NT2/D1 (cell line): ENCODE measurements around the gene C2CD3.

Source experiments
- DNase-seq: peaks from one replicate; pipeline ENCODE4 v3.0.0-alpha.2; 2011; ENCODE audit warnings: low read depth, low spot score
- H3K27me3 ChIP-seq: 2 replicates; pipeline ENCODE4 v1.6.0; 2011; ENCODE audit warnings: mild to moderate bottlenecking; ENCODE audit not compliant: insufficient read length, insufficient read depth
- H3K36me3 ChIP-seq: 2 replicates; pipeline ENCODE4 v1.6.1; 2011; ENCODE audit warnings: mild to moderate bottlenecking, low read length, mixed read lengths; ENCODE audit not compliant: insufficient read depth, insufficient read length
- H3K4me1 ChIP-seq: 2 replicates; pipeline ENCODE4 v1.5.1; 2011; ENCODE audit not compliant: insufficient read depth, insufficient read length
- H3K4me3 ChIP-seq: 2 replicates; pipeline ENCODE4 v1.5.1; 2011; ENCODE audit warnings: low read depth; ENCODE audit not compliant: insufficient read length
- H3K9ac ChIP-seq: 2 replicates; pipeline ENCODE4 v1.6.0; 2011; ENCODE audit warnings: low read depth; ENCODE audit not compliant: insufficient read length
- H3K9me3 ChIP-seq: 2 replicates; pipeline ENCODE4 v1.5.1; 2011; ENCODE audit warnings: mild to moderate bottlenecking, low read length; ENCODE audit not compliant: insufficient read depth
- SUZ12 ChIP-seq: IDR thresholded peaks from 2 replicates; pipeline ENCODE4 v1.6.1; 2011; ENCODE audit not compliant: insufficient read length, insufficient read depth; ENCODE audit errors: extremely low read depth
- YY1 ChIP-seq: IDR thresholded peaks from 2 replicates; pipeline ENCODE4 v1.6.1; 2011; ENCODE audit not compliant: insufficient read length, insufficient read depth
- ZNF274 ChIP-seq: IDR thresholded peaks from 2 replicates; pipeline ENCODE4 v1.6.1; 2011; ENCODE audit warnings: mild to moderate bottlenecking, low read depth, low read length

C2CD3 gene

GRCh38 chr11:73980001-73980961 is 190.5 kb downstream of the C2CD3 start:
- Histone ChIP-seq H3K36me3 (peaks cover 61% of the 10 kb centered on the region), H3K4me3 (no peak overlapping the region), H3K27me3 (no peaks in the 10 kb centered on the region), H3K9me3 (no peaks in the 10 kb centered on the region), H3K9ac (no peak overlapping the region), H3K4me1 (peaks cover 14% of the 10 kb centered on the region)
- DNase-seq, result no peak
- no peak for TF ChIP-seq ZNF274
- TF ChIP-seq YY1, result no peak
- TF ChIP-seq SUZ12, result no peak

- DNase-seq, result no peak
- Histone ChIP-seq H3K4me1 (peaks cover 14% of the 10 kb centered on the region), H3K9me3 (no peaks in the 10 kb centered on the region), H3K9ac (no peak overlapping the region), H3K27me3 (no peaks in the 10 kb centered on the region), H3K36me3 (peaks cover 76% of the 10 kb centered on the region), H3K4me3 (no peak overlapping the region)
- TF ChIP-seq SUZ12 (no peak), YY1 (no peak), ZNF274 (no peak)
These were observed 192.2 kb downstream of the C2CD3 start for GRCh38 chr11:73978576-73979086.

- no peaks in the 10 kb centered on the region for H3K9me3 ChIP-seq
- no peak overlapping the region for H3K9ac ChIP-seq
- H3K4me3 ChIP-seq, result no peak overlapping the region
- H3K27me3 ChIP-seq, result no peaks in the 10 kb centered on the region
- H3K36me3 ChIP-seq, result peaks cover 80% of the 10 kb centered on the region
- H3K4me1 ChIP-seq, result peaks cover 14% of the 10 kb centered on the region
- DNase-seq, result no peak
- TF ChIP-seq ZNF274 (no peak), YY1 (no peak), SUZ12 (no peak)
These were observed 192.8 kb downstream of the C2CD3 start for GRCh38 chr11:73977856-73978519.

- TF ChIP-seq SUZ12 (no peak), YY1 (no peak), ZNF274 (no peak)
- H3K9ac ChIP-seq, result no peak overlapping the region
- H3K4me1 ChIP-seq, result peaks cover 13% of the 10 kb centered on the region
- no peaks in the 10 kb centered on the region for H3K27me3 ChIP-seq
- no peak for DNase-seq
- H3K9me3 ChIP-seq, result no peaks in the 10 kb centered on the region
- peaks cover 80% of the 10 kb centered on the region for H3K36me3 ChIP-seq
- H3K4me3 ChIP-seq, result no peak overlapping the region
These were observed 194.2 kb downstream of the C2CD3 start for GRCh38 chr11:73976451-73977151.

GRCh38 chr11:73975479-73975757 is 195.4 kb downstream of the C2CD3 start:
- Histone ChIP-seq H3K4me3 (no peak overlapping the region), H3K9me3 (no peaks in the 10 kb centered on the region), H3K27me3 (no peaks in the 10 kb centered on the region), H3K36me3 (peaks cover 69% of the 10 kb centered on the region), H3K4me1 (peaks cover 3% of the 10 kb centered on the region), H3K9ac (no peak overlapping the region)
- no peak for DNase-seq
- TF ChIP-seq SUZ12 (no peak), YY1 (no peak), ZNF274 (no peak)

GRCh38 chr11:73974604-73975478 is 196.0 kb downstream of the C2CD3 start:
- DNase-seq, result no peak
- TF ChIP-seq ZNF274 (no peak), YY1 (no peak), SUZ12 (no peak)
- peaks cover 2% of the 10 kb centered on the region for H3K4me1 ChIP-seq
- H3K27me3 ChIP-seq, result no peaks in the 10 kb centered on the region
- no peaks in the 10 kb centered on the region for H3K9me3 ChIP-seq
- H3K36me3 ChIP-seq, result peaks cover 63% of the 10 kb centered on the region
- H3K9ac ChIP-seq, result no peak overlapping the region
- H3K4me3 ChIP-seq, result no peak overlapping the region
